ENCODE measurements around the gene TFAP2A. TPM values are rescaled to one million over a fixed set of nuclear protein-coding genes. Genes with fewer than 3 reads are reported as not detected.

The TFAP2A gene
- total and polyA plus RNA-seq, 7 experiments from 2014 or later = not detected

DNA sequence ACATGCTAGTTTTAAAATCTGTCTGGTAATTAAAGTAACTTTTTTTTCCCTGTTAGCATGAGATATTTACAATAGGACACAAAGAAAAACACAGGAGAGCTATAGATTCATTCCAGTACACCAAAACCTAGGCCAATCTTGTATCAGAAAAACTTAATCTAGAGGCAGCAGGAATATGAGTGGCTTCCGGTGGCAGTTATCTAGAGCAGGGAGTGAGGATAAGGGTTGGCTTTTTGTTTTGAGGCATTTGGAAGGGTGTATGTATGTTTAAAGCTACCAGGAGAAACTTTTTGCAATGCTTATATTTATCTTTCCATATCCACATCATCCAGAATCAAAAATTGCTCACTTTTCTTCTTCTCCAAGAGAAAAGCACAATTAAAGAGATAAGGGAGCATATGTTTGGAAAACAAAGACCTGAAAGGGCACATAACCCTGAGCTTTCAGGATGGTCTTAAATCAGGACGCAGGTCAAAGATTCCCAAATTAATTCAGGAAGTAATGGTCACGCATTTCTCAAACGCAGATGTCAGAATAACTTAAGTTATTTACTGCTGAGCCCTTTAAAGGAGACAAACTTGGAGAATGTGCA, 13.1 kb downstream of the TFAP2A start:
- Mint-ChIP-seq H3K4me3 (peak overlapping the region in 1 of 10 donors; percentile 43), H3K27me3 (peaks cover 50 to 91% (median 68%) of the 10 kb centered on the region in 5 donors), H3K27ac (peak overlapping the region in 1 of 9 donors; percentile 44), H3K9me3 (peaks cover 4 to 87% (median 33%) of the 10 kb centered on the region in 11 donors), H3K4me1 (peaks cover 6 to 19% (median 14%) of the 10 kb centered on the region in 7 donors), H3K36me3 (peaks cover 0 to 29% (median 4%) of the 10 kb centered on the region in 5 donors)
- H3K36me3 ChIP-seq (ENCODE audit: control insufficient read depth in 2 of 3, insufficient read depth in 3 of 3, low read length in 3 of 3) = no peaks in the 10 kb centered on the region
- intact Hi-C loops (cut with micrococcal nuclease) = loop anchor here (10.0 kb wide), 2 partner anchors 323 to 1967 kb away; partner anchors contain the start of genes SLC35B3 (in 1 of the 2) and TMEM14C (in 1 of the 2)
- ChIA-PET CTCF (no interaction called here), POLR2A (no interaction called here)
- DNase-seq = no peak
- H3K9me3 ChIP-seq (ENCODE audit: control insufficient read depth in 2 of 3, low read length in 3 of 3) = peaks cover 0 to 10% (median 0%) of the 10 kb centered on the region in 3 experiments
- peaks cover 10 to 12% of the 10 kb centered on the region in 2 donors for H3K4me1 ChIP-seq (ENCODE audit: control insufficient read depth in 2 of 2, insufficient read depth in 2 of 2, low read length in 2 of 2)
- H3K4me3 ChIP-seq (ENCODE audit: low read length) = no peak overlapping the region
- H3K27ac ChIP-seq (ENCODE audit: low read depth, low read length) = no peak overlapping the region
- ATAC-seq = no peak
- peaks cover 0 to 5% of the 10 kb centered on the region in 2 donors for H3K27me3 ChIP-seq (ENCODE audit: control insufficient read depth in 2 of 2, insufficient read depth in 2 of 2, low read length in 2 of 2)

DNA sequence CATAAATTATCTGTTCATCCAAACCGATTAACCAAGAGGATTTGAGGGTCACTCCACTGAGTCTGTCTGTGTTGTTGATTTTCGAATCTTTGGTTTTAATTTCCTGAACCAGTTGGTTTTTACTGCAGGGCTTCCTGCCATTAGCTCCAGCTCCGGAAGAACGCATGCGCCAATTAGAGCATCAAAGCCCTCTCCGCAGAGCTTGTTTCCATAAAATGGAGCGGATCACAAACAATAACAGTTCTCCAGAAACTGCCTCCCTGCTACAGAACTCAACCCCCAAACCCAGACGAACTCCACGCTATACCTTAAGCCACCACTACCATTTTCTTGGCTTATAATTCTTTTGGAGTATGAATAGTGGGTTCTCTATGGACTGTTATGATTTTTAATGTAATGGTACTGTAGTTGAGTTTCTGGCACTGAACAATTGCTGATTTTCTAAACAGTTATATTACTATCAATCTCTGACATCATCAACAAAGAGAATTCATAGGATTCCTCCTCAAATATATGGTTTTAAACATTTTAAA, 13.8 kb downstream of the TFAP2A start:
- peaks cover 54 to 89% (median 68%) of the 10 kb centered on the region in 5 donors for H3K27me3 Mint-ChIP-seq
- ChIA-PET POLR2A (no interaction called here), CTCF (no interaction called here)
- H3K4me3 Mint-ChIP-seq = no peak overlapping the region
- peaks cover 6 to 19% (median 14%) of the 10 kb centered on the region in 7 donors for H3K4me1 Mint-ChIP-seq
- H3K9me3 Mint-ChIP-seq = peaks cover 4 to 87% (median 30%) of the 10 kb centered on the region in 11 donors
- Histone ChIP-seq H3K4me1 (ENCODE audit: control insufficient read depth in 2 of 2, insufficient read depth in 2 of 2, low read length in 2 of 2) (peaks cover 10 to 12% of the 10 kb centered on the region in 2 donors), H3K27me3 (ENCODE audit: control insufficient read depth in 2 of 2, insufficient read depth in 2 of 2, low read length in 2 of 2) (peaks cover 0 to 7% of the 10 kb centered on the region in 2 donors), H3K36me3 (ENCODE audit: control insufficient read depth in 2 of 3, insufficient read depth in 3 of 3, low read length in 3 of 3) (no peaks in the 10 kb centered on the region), H3K27ac (ENCODE audit: low read depth, low read length) (no peak overlapping the region), H3K4me3 (ENCODE audit: low read length) (no peak overlapping the region), H3K9me3 (ENCODE audit: control insufficient read depth in 2 of 3, low read length in 3 of 3) (peaks cover 0 to 10% (median 0%) of the 10 kb centered on the region in 3 experiments)
- ATAC-seq (no peak), DNase-seq (no peak)
- H3K27ac Mint-ChIP-seq = no peak overlapping the region
- intact Hi-C loops (cut with micrococcal nuclease) = loop anchor here (10.0 kb wide), 2 partner anchors 324 to 1966 kb away; partner anchors contain the start of genes SLC35B3 (in 1 of the 2) and TMEM14C (in 1 of the 2)
- peaks cover 0 to 29% (median 4%) of the 10 kb centered on the region in 5 donors for H3K36me3 Mint-ChIP-seq

DNA sequence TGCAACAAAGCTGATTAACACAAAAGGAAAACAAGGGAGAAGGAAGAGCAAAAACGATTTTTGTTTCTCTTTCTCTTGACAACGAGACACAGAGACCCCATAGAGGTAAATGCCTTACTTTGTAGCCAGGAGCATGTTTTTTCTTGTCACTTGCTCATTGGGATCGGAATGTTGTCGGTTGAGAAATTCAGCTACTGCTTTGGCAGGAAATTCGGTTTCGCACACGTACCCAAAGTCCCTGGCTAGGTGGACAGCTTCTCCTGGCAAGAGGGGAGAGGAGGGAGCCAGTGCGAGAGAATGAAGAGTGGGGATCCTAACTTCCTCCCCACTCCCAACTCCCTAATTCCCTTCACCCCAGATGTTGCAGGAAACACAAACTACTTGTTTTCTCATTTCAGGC, 14.5 kb downstream of the TFAP2A start:
- Mint-ChIP-seq H3K4me3 (no peak overlapping the region), H3K9me3 (peaks cover 7 to 87% (median 27%) of the 10 kb centered on the region in 11 donors), H3K27ac (no peak overlapping the region), H3K27me3 (peaks cover 61 to 89% (median 68%) of the 10 kb centered on the region in 5 donors), H3K36me3 (peaks cover 4 to 26% (median 4%) of the 10 kb centered on the region in 5 donors), H3K4me1 (peaks cover 6 to 19% (median 13%) of the 10 kb centered on the region in 7 donors)
- H3K27ac ChIP-seq (ENCODE audit: low read depth, low read length) = no peak overlapping the region
- H3K9me3 ChIP-seq (ENCODE audit: control insufficient read depth in 2 of 3, low read length in 3 of 3) = peaks cover 0 to 9% (median 0%) of the 10 kb centered on the region in 3 experiments
- ATAC-seq (no peak), DNase-seq (no peak)
- peaks cover 10 to 12% of the 10 kb centered on the region in 2 donors for H3K4me1 ChIP-seq (ENCODE audit: control insufficient read depth in 2 of 2, insufficient read depth in 2 of 2, low read length in 2 of 2)
- H3K4me3 ChIP-seq (ENCODE audit: low read length) = no peak overlapping the region
- H3K27me3 ChIP-seq (ENCODE audit: control insufficient read depth in 2 of 2, insufficient read depth in 2 of 2, low read length in 2 of 2) = peaks cover 1 to 14% of the 10 kb centered on the region in 2 donors
- CTCF ChIA-PET = interaction anchor here (0.6 kb wide), 1 partner anchor 1545 kb away, joined by 3 read pairs; no protein-coding TSS in a partner anchor
- intact Hi-C loops (cut with micrococcal nuclease) = loop anchor here (10.0 kb wide), 2 partner anchors 324 to 1966 kb away; partner anchors contain the start of genes SLC35B3 (in 1 of the 2) and TMEM14C (in 1 of the 2)
- H3K36me3 ChIP-seq (ENCODE audit: control insufficient read depth in 2 of 3, insufficient read depth in 3 of 3, low read length in 3 of 3) = no peaks in the 10 kb centered on the region
- POLR2A ChIA-PET = no interaction called here

DNA sequence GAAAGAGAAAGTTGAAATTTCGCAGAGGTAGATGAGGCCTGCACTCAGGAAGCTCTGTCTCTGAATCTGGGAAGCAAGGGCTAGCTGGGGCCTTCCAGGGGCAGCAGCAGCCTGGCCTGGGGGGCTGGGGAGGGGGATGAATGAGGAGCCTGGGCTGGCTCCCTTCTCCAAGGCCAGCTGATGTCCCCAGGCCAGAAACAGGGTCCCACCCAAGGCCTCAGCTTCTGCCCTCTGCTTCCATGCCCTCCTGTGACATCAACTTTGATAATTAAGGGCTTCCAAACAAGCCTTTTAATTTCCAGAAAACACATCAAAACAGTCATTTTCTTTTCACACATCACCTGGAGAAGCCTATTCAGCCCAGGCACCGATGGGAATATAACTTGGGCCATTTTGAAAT, 15.4 kb downstream of the TFAP2A start:
- intact Hi-C loops (cut with micrococcal nuclease) = no loop called here
- Mint-ChIP-seq H3K27me3 (peaks cover 70 to 91% (median 75%) of the 10 kb centered on the region in 5 donors), H3K4me3 (no peak overlapping the region), H3K27ac (peak overlapping the region in 1 of 9 donors; percentile 9), H3K4me1 (peaks cover 4 to 17% (median 10%) of the 10 kb centered on the region in 7 donors), H3K9me3 (peaks cover 6 to 88% (median 23%) of the 10 kb centered on the region in 11 donors), H3K36me3 (peaks cover 4 to 24% (median 4%) of the 10 kb centered on the region in 5 donors)
- POLR2A ChIA-PET = interaction anchor here (0.5 kb wide), 1 partner anchor 296 kb away, joined by 3 read pairs; the partner anchor contains the start of gene PAK1IP1
- CTCF ChIA-PET = no interaction called here
- H3K4me1 ChIP-seq (ENCODE audit: control insufficient read depth in 2 of 2, insufficient read depth in 2 of 2, low read length in 2 of 2) = peaks cover 5 to 7% of the 10 kb centered on the region in 2 donors
- peaks cover 7 to 21% of the 10 kb centered on the region in 2 donors for H3K27me3 ChIP-seq (ENCODE audit: control insufficient read depth in 2 of 2, insufficient read depth in 2 of 2, low read length in 2 of 2)
- H3K4me3 ChIP-seq (ENCODE audit: low read length) = no peak overlapping the region
- H3K9me3 ChIP-seq (ENCODE audit: control insufficient read depth in 2 of 3, low read length in 3 of 3) = peaks cover 0 to under 1% (median 0%) of the 10 kb centered on the region in 3 experiments
- H3K36me3 ChIP-seq (ENCODE audit: control insufficient read depth in 2 of 3, insufficient read depth in 3 of 3, low read length in 3 of 3) = no peaks in the 10 kb centered on the region
- ATAC-seq = no peak
- H3K27ac ChIP-seq (ENCODE audit: low read depth, low read length) = no peak overlapping the region
- no peak for DNase-seq

DNA sequence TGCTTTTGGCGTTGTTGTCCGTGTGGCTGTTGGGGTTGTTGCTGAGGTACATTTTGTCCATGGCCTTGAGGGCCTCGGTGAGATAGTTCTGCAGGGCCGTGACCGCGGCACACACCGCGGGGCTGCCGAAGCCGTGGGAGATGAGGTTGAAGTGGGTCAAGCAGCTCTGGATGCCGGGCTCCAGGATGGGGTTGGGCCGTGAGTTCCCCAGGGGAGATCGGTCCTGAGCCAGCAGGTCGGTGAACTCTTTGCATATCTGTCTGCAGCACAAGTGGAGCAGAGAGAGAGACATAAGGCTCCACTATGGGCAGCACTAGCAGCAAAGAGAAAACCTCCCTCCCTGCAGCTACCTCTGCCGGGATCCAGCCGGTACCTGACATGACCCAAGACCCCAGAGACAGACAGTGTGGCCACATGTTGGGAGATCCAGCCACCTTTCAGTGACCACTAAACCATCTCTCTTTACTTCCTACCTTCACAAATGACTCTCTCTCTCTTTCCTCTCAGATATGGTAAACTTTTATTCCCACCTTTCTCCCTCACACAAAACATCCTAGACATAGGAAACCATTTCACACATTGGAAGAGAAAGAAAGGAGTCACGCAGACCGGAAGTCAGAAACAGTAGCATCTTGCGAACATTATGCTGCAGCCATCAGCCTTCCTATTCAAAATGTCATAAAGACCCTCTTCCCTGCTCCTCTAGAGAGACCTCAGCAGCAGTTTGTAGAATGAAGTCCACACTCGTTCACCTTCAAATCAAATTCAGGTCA, 16.2 kb downstream of the TFAP2A start:
- ATAC-seq (no peak), DNase-seq (no peak)
- Mint-ChIP-seq H3K27me3 (peaks cover 78 to 95% (median 83%) of the 10 kb centered on the region in 5 donors), H3K36me3 (peaks cover 4 to 24% (median 4%) of the 10 kb centered on the region in 5 donors), H3K4me1 (peaks cover 3 to 12% (median 7%) of the 10 kb centered on the region in 7 donors), H3K4me3 (no peak overlapping the region), H3K27ac (no peak overlapping the region), H3K9me3 (peaks cover 5 to 91% (median 23%) of the 10 kb centered on the region in 11 donors)
- POLR2A ChIA-PET = interaction anchor here (0.5 kb wide), 1 partner anchor 296 kb away, joined by 3 read pairs; the partner anchor contains the start of gene PAK1IP1
- no peak overlapping the region for H3K4me3 ChIP-seq (ENCODE audit: low read length)
- H3K4me1 ChIP-seq (ENCODE audit: control insufficient read depth in 2 of 2, insufficient read depth in 2 of 2, low read length in 2 of 2) = peaks cover 3 to 4% of the 10 kb centered on the region in 2 donors
- no peaks in the 10 kb centered on the region for H3K36me3 ChIP-seq (ENCODE audit: control insufficient read depth in 2 of 3, insufficient read depth in 3 of 3, low read length in 3 of 3)
- H3K27me3 ChIP-seq (ENCODE audit: control insufficient read depth in 2 of 2, insufficient read depth in 2 of 2, low read length in 2 of 2) = peaks cover 7 to 23% of the 10 kb centered on the region in 2 donors
- intact Hi-C loops (cut with micrococcal nuclease) = no loop called here
- no peaks in the 10 kb centered on the region for H3K9me3 ChIP-seq (ENCODE audit: control insufficient read depth in 2 of 3, low read length in 3 of 3)
- CTCF ChIA-PET = no interaction called here
- no peak overlapping the region for H3K27ac ChIP-seq (ENCODE audit: low read depth, low read length)

DNA sequence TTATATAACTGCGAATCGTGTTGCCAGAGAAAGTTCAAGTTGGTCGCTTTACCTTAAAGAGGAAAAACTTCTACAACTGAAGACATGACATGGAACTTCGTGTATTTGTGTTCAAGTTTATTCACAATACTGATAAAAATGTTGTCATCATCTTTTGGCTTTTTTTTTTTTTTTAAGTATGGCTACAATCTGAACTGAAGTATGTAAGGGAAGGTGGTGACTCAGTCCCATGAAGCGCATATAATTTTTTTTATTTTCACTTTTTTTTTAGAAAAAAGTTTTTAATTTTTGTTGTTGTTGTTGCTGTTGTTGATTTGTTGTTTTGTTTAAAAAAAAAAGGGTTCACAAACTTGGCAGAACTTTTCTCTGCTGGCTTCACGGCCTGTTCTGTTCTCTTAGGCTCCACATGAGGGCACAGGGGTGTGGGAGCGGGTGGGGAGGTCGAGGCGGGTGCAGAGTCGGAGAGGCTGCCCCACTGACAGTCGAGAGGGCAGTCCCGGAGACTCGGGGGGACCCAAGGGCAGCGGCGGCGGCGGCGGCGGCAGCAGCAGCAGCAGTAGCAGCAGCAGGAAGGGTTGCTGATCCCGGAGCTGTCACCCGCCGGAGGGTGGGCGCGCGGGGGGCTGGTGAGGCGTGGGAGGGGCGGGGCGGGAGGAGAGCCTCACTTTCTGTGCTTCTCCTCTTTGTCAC, 17.0 kb downstream of the TFAP2A start:
- peaks cover 84 to 96% (median 91%) of the 10 kb centered on the region in 5 donors for H3K27me3 Mint-ChIP-seq
- peaks cover 4 to 24% (median 4%) of the 10 kb centered on the region in 5 donors for H3K36me3 Mint-ChIP-seq
- ATAC-seq (no peak), DNase-seq (no peak)
- no peaks in the 10 kb centered on the region for H3K4me1 ChIP-seq (ENCODE audit: control insufficient read depth in 2 of 2, insufficient read depth in 2 of 2, low read length in 2 of 2)
- no peaks in the 10 kb centered on the region for H3K9me3 ChIP-seq (ENCODE audit: control insufficient read depth in 2 of 3, low read length in 3 of 3)
- no peak overlapping the region for H3K27ac ChIP-seq (ENCODE audit: low read depth, low read length)
- H3K27ac Mint-ChIP-seq = no peak overlapping the region
- POLR2A ChIA-PET = no interaction called here
- H3K27me3 ChIP-seq (ENCODE audit: control insufficient read depth in 2 of 2, insufficient read depth in 2 of 2, low read length in 2 of 2) = peaks cover 7 to 23% of the 10 kb centered on the region in 2 donors
- peaks cover 4 to 89% (median 20%) of the 10 kb centered on the region in 11 donors for H3K9me3 Mint-ChIP-seq
- H3K36me3 ChIP-seq (ENCODE audit: control insufficient read depth in 2 of 3, insufficient read depth in 3 of 3, low read length in 3 of 3) = no peaks in the 10 kb centered on the region
- CTCF ChIA-PET = no interaction called here
- peaks cover 0 to 5% (median 0%) of the 10 kb centered on the region in 7 donors for H3K4me1 Mint-ChIP-seq
- H3K4me3 Mint-ChIP-seq = no peak overlapping the region
- no peak overlapping the region for H3K4me3 ChIP-seq (ENCODE audit: low read length)
- intact Hi-C loops (cut with micrococcal nuclease) = no loop called here
